Activated T-helper 1 cell treated with anti-CD3 and anti-CD28 coated beads, Interleukin-12 subunit alpha, Interleukin-12 subunit beta, Interleukin-2, Interleukin-4 antibody, amounts not matched to agents 30 ng/mL and 10 ng/mL and 1 ng/mL, durations not matched to agents 14 hours and 24 hours and 36 hours (primary cell): ENCODE measurements around the gene DTX1. TPM values are rescaled to one million over a fixed set of nuclear protein-coding genes. Genes with fewer than 3 reads are reported as not detected.

Source experiments
- total RNA-seq: library from RNA; stranded (reverse); gene quantifications from 2 replicates; pipeline ENCODE4 v1.2.3, GENCODE V29; 2022

The DTX1 gene
- total RNA-seq, 1 donor from 2014 or later = 0.29 TPM

Other genes with a start within 250 kb of the DTX1 start
- gene OAS1, start 149.8 kb upstream of the DTX1 start, total RNA-seq = 24.2 and 29.2 TPM in 2 replicates
- gene OAS3, start 118.3 kb upstream of the DTX1 start, total RNA-seq = 50.1 and 54.2 TPM in 2 replicates
- 113 and 119 TPM in 2 replicates for gene OAS2, start 78.2 kb upstream of the DTX1 start, total RNA-seq
- gene RASAL1, start 79.0 kb downstream of the DTX1 start, total RNA-seq = 0.10 and 0.34 TPM in 2 replicates
- 0.16 and 0.17 TPM in 2 replicates for gene CFAP73, start 93.0 kb downstream of the DTX1 start, total RNA-seq
- 121 and 133 TPM in 2 replicates for gene DDX54, start 128.7 kb downstream of the DTX1 start, total RNA-seq
- 27.1 and 31.4 TPM in 2 replicates for gene RITA1, start 129.0 kb downstream of the DTX1 start, total RNA-seq
- gene TPCN1, start 164.7 kb downstream of the DTX1 start, total RNA-seq = 31.4 and 35.4 TPM in 2 replicates